22Rv1 (cell line): ENCODE data around the gene BNC2.

Source experiments
- ZFX ChIP-seq: fragments of 450-650 bp; IDR thresholded peaks from 2 replicates; pipeline ENCODE4 v1.6.1; 2017; ENCODE audit warnings: antibody characterized with exemption, borderline replicate concordance
- TF ChIP-seq, protein P1 (sequence below): fragments of 450-650 bp; IDR thresholded peaks from 2 replicates; pipeline ENCODE4 v1.5.1; 2017; ENCODE audit warnings: mild to moderate bottlenecking

DNA sequence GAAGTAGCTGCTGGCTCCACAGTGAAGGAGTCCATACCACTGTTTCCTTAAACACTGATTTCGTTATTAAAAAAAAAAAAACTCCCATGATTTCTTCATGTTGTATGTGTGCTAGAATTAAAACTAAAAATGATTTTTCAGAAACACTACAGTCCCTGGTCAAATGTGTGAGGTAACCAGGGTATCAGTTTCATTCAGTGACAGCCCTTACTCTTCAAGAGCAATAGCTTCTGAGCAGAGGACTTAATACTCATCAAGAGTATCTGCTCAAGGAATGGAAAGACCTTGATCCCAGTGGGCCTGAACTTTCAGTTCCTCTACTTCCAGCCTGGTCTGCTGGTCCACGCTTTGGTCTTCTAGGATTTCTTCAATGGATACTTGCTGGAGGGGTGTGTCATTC lies 95.1 kb downstream of the BNC2 start:
- TF ChIP-seq, protein P1, sequence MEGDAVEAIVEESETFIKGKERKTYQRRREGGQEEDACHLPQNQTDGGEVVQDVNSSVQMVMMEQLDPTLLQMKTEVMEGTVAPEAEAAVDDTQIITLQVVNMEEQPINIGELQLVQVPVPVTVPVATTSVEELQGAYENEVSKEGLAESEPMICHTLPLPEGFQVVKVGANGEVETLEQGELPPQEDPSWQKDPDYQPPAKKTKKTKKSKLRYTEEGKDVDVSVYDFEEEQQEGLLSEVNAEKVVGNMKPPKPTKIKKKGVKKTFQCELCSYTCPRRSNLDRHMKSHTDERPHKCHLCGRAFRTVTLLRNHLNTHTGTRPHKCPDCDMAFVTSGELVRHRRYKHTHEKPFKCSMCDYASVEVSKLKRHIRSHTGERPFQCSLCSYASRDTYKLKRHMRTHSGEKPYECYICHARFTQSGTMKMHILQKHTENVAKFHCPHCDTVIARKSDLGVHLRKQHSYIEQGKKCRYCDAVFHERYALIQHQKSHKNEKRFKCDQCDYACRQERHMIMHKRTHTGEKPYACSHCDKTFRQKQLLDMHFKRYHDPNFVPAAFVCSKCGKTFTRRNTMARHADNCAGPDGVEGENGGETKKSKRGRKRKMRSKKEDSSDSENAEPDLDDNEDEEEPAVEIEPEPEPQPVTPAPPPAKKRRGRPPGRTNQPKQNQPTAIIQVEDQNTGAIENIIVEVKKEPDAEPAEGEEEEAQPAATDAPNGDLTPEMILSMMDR, result no peak
- no peak for TF ChIP-seq ZFX
